ENCODE data around the gene TESK2.

DNA sequence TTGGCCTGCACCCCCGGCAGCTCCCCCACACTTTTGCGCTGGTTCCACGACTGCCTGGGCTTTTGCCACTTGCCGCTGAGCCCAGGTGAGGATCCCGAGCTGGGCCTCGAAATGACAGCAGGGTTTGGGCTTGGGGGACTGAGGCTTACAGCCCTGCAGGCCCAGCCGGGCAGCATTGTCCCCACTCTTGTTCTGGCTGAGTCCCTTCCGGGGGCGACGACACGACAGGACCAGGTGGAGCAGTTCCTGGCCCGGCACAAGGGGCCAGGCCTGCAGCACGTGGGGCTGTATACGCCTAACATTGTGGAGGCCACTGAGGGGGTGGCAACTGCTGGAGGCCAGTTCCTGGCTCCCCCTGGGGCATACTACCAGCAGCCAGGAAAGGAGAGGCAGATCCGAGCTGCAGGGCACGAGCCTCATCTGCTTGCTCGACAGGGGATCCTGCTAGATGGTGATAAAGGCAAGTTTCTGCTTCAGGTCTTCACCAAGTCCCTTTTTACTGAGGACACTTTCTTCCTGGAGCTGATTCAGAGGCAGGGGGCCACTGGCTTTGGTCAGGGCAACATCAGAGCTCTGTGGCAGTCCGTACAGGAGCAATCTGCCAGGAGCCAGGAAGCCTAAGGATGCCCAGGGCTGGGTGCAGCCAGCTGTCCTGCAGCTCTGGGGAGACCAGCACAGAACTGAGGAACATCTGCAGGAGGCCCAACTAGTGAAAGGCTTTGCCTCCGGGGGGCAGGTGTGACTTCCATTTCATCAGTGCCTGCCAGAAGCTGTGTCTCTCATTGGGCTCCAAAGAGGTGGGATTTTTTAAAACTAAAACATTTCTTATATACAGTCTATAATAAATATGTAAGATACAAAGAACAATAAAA lies 163.1 kb downstream of the TESK2 start:
- TF ChIP-seq ISL1 (CRISPR knock-in tag; IDR thresholded peaks at IDR 0.05) = no peak
- TF ChIP-seq, protein P1, sequence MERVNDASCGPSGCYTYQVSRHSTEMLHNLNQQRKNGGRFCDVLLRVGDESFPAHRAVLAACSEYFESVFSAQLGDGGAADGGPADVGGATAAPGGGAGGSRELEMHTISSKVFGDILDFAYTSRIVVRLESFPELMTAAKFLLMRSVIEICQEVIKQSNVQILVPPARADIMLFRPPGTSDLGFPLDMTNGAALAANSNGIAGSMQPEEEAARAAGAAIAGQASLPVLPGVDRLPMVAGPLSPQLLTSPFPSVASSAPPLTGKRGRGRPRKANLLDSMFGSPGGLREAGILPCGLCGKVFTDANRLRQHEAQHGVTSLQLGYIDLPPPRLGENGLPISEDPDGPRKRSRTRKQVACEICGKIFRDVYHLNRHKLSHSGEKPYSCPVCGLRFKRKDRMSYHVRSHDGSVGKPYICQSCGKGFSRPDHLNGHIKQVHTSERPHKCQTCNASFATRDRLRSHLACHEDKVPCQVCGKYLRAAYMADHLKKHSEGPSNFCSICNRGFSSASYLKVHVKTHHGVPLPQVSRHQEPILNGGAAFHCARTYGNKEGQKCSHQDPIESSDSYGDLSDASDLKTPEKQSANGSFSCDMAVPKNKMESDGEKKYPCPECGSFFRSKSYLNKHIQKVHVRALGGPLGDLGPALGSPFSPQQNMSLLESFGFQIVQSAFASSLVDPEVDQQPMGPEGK (CRISPR knock-in tag; IDR thresholded peaks at IDR 0.05; ENCODE audit: borderline replicate concordance) = no peak
- TF ChIP-seq, protein P2, sequence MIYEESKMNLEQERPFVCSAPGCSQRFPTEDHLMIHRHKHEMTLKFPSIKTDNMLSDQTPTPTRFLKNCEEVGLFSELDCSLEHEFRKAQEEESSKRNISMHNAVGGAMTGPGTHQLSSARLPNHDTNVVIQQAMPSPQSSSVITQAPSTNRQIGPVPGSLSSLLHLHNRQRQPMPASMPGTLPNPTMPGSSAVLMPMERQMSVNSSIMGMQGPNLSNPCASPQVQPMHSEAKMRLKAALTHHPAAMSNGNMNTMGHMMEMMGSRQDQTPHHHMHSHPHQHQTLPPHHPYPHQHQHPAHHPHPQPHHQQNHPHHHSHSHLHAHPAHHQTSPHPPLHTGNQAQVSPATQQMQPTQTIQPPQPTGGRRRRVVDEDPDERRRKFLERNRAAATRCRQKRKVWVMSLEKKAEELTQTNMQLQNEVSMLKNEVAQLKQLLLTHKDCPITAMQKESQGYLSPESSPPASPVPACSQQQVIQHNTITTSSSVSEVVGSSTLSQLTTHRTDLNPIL (CRISPR knock-in tag; IDR thresholded peaks at IDR 0.05; ENCODE audit: low read depth) = no peak
- no peak for TF ChIP-seq ARNTL (CRISPR knock-in tag; IDR thresholded peaks at IDR 0.05; ENCODE audit: borderline replicate concordance, low read depth)
- TF ChIP-seq ZFP3 (CRISPR knock-in tag; IDR thresholded peaks at IDR 0.05) = no peak
- no peak for TF ChIP-seq PPARA (CRISPR knock-in tag; IDR thresholded peaks at IDR 0.05; ENCODE audit: borderline replicate concordance)
- TF ChIP-seq ZFP30 (CRISPR knock-in tag; IDR thresholded peaks at IDR 0.05) = no peak
- TF ChIP-seq RARB (CRISPR knock-in tag; IDR thresholded peaks at IDR 0.05) = no peak
- TF ChIP-seq BACH2 (CRISPR knock-in tag; IDR thresholded peaks at IDR 0.05; ENCODE audit: borderline replicate concordance) = no peak
- TF ChIP-seq TOX (CRISPR knock-in tag; IDR thresholded peaks at IDR 0.05; ENCODE audit: borderline replicate concordance) = no peak
- TF ChIP-seq TCF4 (CRISPR knock-in tag; IDR thresholded peaks at IDR 0.05; ENCODE audit: borderline replicate concordance) = no peak
- TF ChIP-seq CSDC2 (CRISPR knock-in tag; IDR thresholded peaks at IDR 0.05) = no peak
- TF ChIP-seq OSR1 (CRISPR knock-in tag; IDR thresholded peaks at IDR 0.05) = no peak
- no peak for TF ChIP-seq ZC3H10 (CRISPR knock-in tag; IDR thresholded peaks at IDR 0.05)
